ENCODE results near the gene GABRB1.

Gene GABRB1

DNA sequence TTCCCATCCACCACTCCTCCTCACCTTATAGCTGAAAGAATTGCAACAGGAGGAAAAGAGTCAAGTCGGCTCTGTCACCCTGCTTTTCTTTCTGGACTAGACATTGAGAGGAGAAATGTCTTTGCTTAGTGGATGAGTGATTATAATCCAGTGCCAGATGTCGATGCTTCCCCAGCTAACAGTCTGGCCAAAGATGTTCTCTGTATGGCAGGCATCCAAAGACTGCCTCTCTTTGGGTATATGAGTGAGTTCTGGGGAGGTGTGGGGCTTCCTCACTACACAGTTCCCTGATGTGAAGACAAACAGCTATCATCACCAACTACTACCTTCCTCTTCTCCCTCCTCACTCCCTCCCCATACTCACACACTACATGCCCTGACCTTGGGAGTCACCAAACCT lies 341.2 kb downstream of the GABRB1 start:
- H3K27ac ChIP-seq (ENCODE audit: low read length) = no peak overlapping the region
- H3K36me3 ChIP-seq (replicated peaks; ENCODE audit: insufficient read depth, low read length) = no peaks in the 10 kb centered on the region
- DNase-seq = no peak
- no peak overlapping the region for H3K4me3 ChIP-seq (ENCODE audit: low read length)
- H3K9me2 ChIP-seq (replicated peaks; ENCODE audit: insufficient read depth, low read length) = no peaks in the 10 kb centered on the region
- H3K4me2 ChIP-seq (ENCODE audit: low read depth, low read length) = no peak overlapping the region
- H3F3A ChIP-seq (ENCODE audit: insufficient read depth, low read length) = no peaks in the 10 kb centered on the region
- TF ChIP-seq EZH2phosphoT487 (IDR thresholded peaks at IDR 0.05; ENCODE audit: low read length) = no peak
- no peak for TF ChIP-seq CTCF (IDR thresholded peaks at IDR 0.05; ENCODE audit: low read length)
- TF ChIP-seq EZH2 (optimal IDR thresholded peaks at IDR 0.05; ENCODE audit: low read depth, low read length) = no peak
- no peaks in the 10 kb centered on the region for H3K79me2 ChIP-seq (ENCODE audit: low read length)
- no peaks in the 10 kb centered on the region for H3K27me3 ChIP-seq (replicated peaks; ENCODE audit: insufficient read depth, low read length)
- H4K20me1 ChIP-seq (ENCODE audit: insufficient read depth, low read length) = no peaks in the 10 kb centered on the region
- H3K9ac ChIP-seq (ENCODE audit: low read length) = no peak overlapping the region
- H3K4me1 ChIP-seq (ENCODE audit: low read length) = no peaks in the 10 kb centered on the region
- no peaks in the 10 kb centered on the region for H3K9me3 ChIP-seq (replicated peaks; ENCODE audit: insufficient read depth, low read length)
- H2AFZ ChIP-seq (ENCODE audit: low read length) = no peak overlapping the region

DNA sequence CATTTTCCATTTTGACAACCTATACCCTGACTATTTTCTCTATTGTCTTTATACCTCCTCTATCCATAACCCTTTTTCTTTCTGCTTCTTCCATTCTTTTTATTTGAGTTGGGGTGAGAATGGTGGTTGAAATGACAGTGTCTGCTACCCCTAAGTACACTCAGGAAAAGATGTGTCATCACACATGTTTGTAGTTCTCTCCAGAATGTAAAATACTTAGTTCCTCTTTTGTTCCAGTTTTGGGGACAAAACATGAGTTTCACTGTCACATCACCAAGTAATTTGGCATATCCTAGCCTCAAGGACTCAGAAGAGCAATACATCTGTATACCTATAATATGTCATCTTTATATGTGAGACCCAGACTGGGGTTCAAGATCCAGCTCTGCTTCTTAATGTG lies 341.8 kb downstream of the GABRB1 start:
- H3K9ac ChIP-seq (ENCODE audit: low read length) = no peak overlapping the region
- no peaks in the 10 kb centered on the region for H4K20me1 ChIP-seq (ENCODE audit: insufficient read depth, low read length)
- no peaks in the 10 kb centered on the region for H3K9me3 ChIP-seq (replicated peaks; ENCODE audit: insufficient read depth, low read length)
- no peaks in the 10 kb centered on the region for H3K27me3 ChIP-seq (replicated peaks; ENCODE audit: insufficient read depth, low read length)
- no peaks in the 10 kb centered on the region for H3K9me2 ChIP-seq (replicated peaks; ENCODE audit: insufficient read depth, low read length)
- no peak overlapping the region for H3K27ac ChIP-seq (ENCODE audit: low read length)
- H2AFZ ChIP-seq (ENCODE audit: low read length) = no peak overlapping the region
- H3K4me1 ChIP-seq (ENCODE audit: low read length) = no peaks in the 10 kb centered on the region
- H3K4me2 ChIP-seq (ENCODE audit: low read depth, low read length) = no peak overlapping the region
- H3K4me3 ChIP-seq (ENCODE audit: low read length) = no peak overlapping the region
- peak; percentile 9 for DNase-seq
- H3K36me3 ChIP-seq (replicated peaks; ENCODE audit: insufficient read depth, low read length) = no peaks in the 10 kb centered on the region
- TF ChIP-seq CTCF (IDR thresholded peaks at IDR 0.05; ENCODE audit: low read length) (no peak), EZH2 (optimal IDR thresholded peaks at IDR 0.05; ENCODE audit: low read depth, low read length) (no peak), EZH2phosphoT487 (IDR thresholded peaks at IDR 0.05; ENCODE audit: low read length) (no peak)
- H3F3A ChIP-seq (ENCODE audit: insufficient read depth, low read length) = no peaks in the 10 kb centered on the region
- H3K79me2 ChIP-seq (ENCODE audit: low read length) = no peaks in the 10 kb centered on the region

DNA sequence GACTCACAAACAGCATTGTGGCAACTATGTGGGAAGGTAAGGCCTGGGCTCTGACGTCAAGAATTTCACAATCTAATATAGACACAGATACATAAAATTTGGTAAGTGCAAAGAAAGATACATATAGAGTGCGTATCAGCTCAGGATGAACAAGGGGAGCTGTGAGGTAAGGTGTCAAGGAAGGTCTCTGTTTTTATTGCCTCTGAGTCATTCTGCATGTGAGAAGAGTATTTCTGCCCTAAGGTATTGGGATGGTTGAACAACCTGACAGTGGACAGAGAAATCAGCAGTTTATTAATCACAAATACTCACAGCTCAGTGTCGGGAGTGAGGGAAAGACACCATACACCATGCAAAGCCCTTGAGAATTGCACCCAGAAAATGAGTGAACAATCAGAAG lies 342.3 kb downstream of the GABRB1 start:
- H3K79me2 ChIP-seq (ENCODE audit: low read length) = no peaks in the 10 kb centered on the region
- H2AFZ ChIP-seq (ENCODE audit: low read length) = no peak overlapping the region
- no peak overlapping the region for H3K9ac ChIP-seq (ENCODE audit: low read length)
- H3K4me1 ChIP-seq (ENCODE audit: low read length) = no peaks in the 10 kb centered on the region
- no peaks in the 10 kb centered on the region for H3F3A ChIP-seq (ENCODE audit: insufficient read depth, low read length)
- no peaks in the 10 kb centered on the region for H3K27me3 ChIP-seq (replicated peaks; ENCODE audit: insufficient read depth, low read length)
- H3K9me2 ChIP-seq (replicated peaks; ENCODE audit: insufficient read depth, low read length) = no peaks in the 10 kb centered on the region
- TF ChIP-seq CTCF (IDR thresholded peaks at IDR 0.05; ENCODE audit: low read length) (no peak), EZH2 (optimal IDR thresholded peaks at IDR 0.05; ENCODE audit: low read depth, low read length) (no peak), EZH2phosphoT487 (IDR thresholded peaks at IDR 0.05; ENCODE audit: low read length) (no peak)
- no peaks in the 10 kb centered on the region for H3K9me3 ChIP-seq (replicated peaks; ENCODE audit: insufficient read depth, low read length)
- no peaks in the 10 kb centered on the region for H4K20me1 ChIP-seq (ENCODE audit: insufficient read depth, low read length)
- H3K36me3 ChIP-seq (replicated peaks; ENCODE audit: insufficient read depth, low read length) = no peaks in the 10 kb centered on the region
- no peak overlapping the region for H3K4me3 ChIP-seq (ENCODE audit: low read length)
- H3K27ac ChIP-seq (ENCODE audit: low read length) = no peak overlapping the region
- no peak for DNase-seq
- H3K4me2 ChIP-seq (ENCODE audit: low read depth, low read length) = no peak overlapping the region
